Breast epithelium (tissue), 3 donors: ENCODE results near the gene PGP.

Experiments
- CTCF ChIP-seq, 3 donors: fragments of 450-650 bp; IDR thresholded peaks; one replicate each; pipeline ENCODE4 v1.5.1; 2016 to 2017; ENCODE audit warnings: antibody characterized with exemption in 3 of 3, mild to moderate bottlenecking in 3 of 3, moderate library complexity in 3 of 3
- POLR2A ChIP-seq: fragments of 450-650 bp; IDR thresholded peaks from one replicate; pipeline ENCODE4 v1.6.1; 2016; ENCODE audit warnings: antibody characterized with exemption, mild to moderate bottlenecking, moderate library complexity

- TF ChIP-seq CTCF (IDR thresholded peaks at IDR 0.05) (no peak), POLR2A (no peak)
Measured at GRCh38 chr16:2206420-2206779, 8.2 kb downstream of the PGP start.
